RWPE1 (cell line): ENCODE results near the gene KREMEN2.

Source experiments
- CTCF ChIA-PET: fragments of 350-600 bp; sonication (Branson Sonifier 250); formaldehyde crosslinking; extraction: SDS; loops from one replicate; lab custom pipeline; 2021; lab: Yijun Ruan, JAX
- POLR2A ChIA-PET: fragments of 400-600 bp; formaldehyde crosslinking; extraction: SDS; loops from one replicate; lab custom pipeline; 2020; ENCODE audit warnings: antibody characterized with exemption; ENCODE audit not compliant: low non-redundant PET; lab: Yijun Ruan, JAX
- DNase-seq: peaks from one replicate; pipeline ENCODE4 v3.0.0; 2012; ENCODE audit warnings: low spot score
- H3K27ac ChIP-seq: fragments of 450-650 bp; 2 replicates; pipeline ENCODE4 v1.5.1; 2017
- CTCF ChIP-seq: fragments of 450-650 bp; conservative IDR thresholded peaks from 2 replicates; pipeline ENCODE4 v1.5.1; 2017; ENCODE audit warnings: low read depth, mild to moderate bottlenecking

The KREMEN2 gene

GRCh38 chr16:2971134-2971984, 7.3 kb downstream of the KREMEN2 start:
- CTCF ChIA-PET: interaction anchor here (0.7 to 1.6 kb wide), 3 partner anchors 8 to 1081 kb away, joined by 3 to 8 read pairs (median 3); no protein-coding TSS in a partner anchor
- POLR2A ChIA-PET: interaction anchor here (1.1 kb wide), 1 partner anchor 9 kb away, joined by 3 read pairs; the partner anchor contains the start of gene PKMYT1
- TF ChIP-seq CTCF: no peak
- DNase-seq: no peak
- peak overlapping the region; percentile 84 for H3K27ac ChIP-seq

- POLR2A ChIA-PET: no interaction called here
These were observed 8.1 kb downstream of the KREMEN2 start for GRCh38 chr16:2971985-2972784.

GRCh38 chr16:2973093-2973492, 9.0 kb downstream of the KREMEN2 start:
- no peak for TF ChIP-seq CTCF
- H3K27ac ChIP-seq: peak overlapping the region; percentile 84
- DNase-seq: no peak
- POLR2A ChIA-PET: interaction anchor here (0.6 kb wide), 1 partner anchor 14 kb away, joined by 5 read pairs; no protein-coding TSS in a partner anchor
- CTCF ChIA-PET: interaction anchor here (0.6 to 0.7 kb wide), 2 partner anchors 42 to 295 kb away, joined by 4 read pairs; no protein-coding TSS in a partner anchor

More at GRCh38 chr16:2971985-2972784, 8.1 kb downstream of the KREMEN2 start:
- no peak for TF ChIP-seq CTCF
- peak overlapping the region; percentile 84 for H3K27ac ChIP-seq
- no peak for DNase-seq
- CTCF ChIA-PET: interaction anchor here (0.6 to 0.9 kb wide), 4 partner anchors 9 to 1080 kb away, joined by 3 to 8 read pairs (median 4); no protein-coding TSS in a partner anchor

- no peak for TF ChIP-seq CTCF
- peak overlapping the region; percentile 84 for H3K27ac ChIP-seq
- ChIA-PET CTCF (interaction anchor here (0.6 kb wide), 1 partner anchor 42 kb away, joined by 4 read pairs; no protein-coding TSS in a partner anchor), POLR2A (no interaction called here)
- DNase-seq: no peak
These were observed 9.7 kb downstream of the KREMEN2 start for GRCh38 chr16:2973605-2974318.

GRCh38 chr16:2974319-2975056, 10.4 kb downstream of the KREMEN2 start:
- DNase-seq: no peak
- no peak for TF ChIP-seq CTCF
- CTCF ChIA-PET: no interaction called here
- H3K27ac ChIP-seq: peak overlapping the region; percentile 84
- POLR2A ChIA-PET: no interaction called here
